DMS153 treated with DMSO at 0.1 percent for 48 hours (cell line): ENCODE data around the gene MUCL3.
"Not testable (repeated sequence)": the region's sequence is repeated elsewhere in the genome, so short reads cannot be mapped to it uniquely, and the experiment has no call there.

Experiments
- DNase-seq: peaks from one replicate; lab custom pipeline; 2025; ENCODE audit not compliant: unreplicated experiment; lab: John Stamatoyannopoulos, UW

The MUCL3 gene

DNA sequence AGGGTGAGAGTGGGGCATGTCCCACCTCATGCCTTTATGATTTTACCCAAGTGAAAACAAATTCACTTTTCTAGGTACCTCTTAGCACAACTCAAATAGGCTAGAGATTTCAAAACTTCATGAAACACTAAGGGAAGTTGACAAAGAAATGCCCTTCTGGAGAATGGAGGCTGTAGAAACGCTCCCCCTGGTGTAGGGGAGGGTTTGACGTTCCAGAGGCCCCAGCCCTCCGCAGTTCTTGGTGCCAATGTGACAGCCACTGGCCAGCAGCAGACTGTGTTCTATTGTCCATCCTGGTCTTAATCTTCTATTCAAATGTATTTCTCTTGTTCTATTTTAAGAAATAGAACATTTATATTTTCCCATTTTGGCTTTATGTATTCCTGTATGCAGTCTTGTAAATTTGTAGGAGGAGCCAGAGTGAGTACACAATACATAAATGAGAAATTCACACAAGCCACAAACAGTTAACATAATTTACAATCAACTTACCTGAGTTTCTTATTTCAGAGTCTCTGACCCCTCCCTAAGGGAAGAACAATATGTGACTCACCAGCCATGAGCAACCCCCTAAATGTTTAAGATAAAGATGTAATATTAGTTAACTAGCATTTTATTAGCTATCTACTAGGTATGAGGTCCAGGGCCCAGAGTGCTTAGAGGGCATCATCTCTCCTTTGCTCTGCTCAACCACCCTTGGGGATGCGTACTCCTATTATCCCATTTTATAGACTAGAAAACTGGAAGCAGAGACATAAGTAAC lies 33.9 kb downstream of the MUCL3 start:
- no peak for DNase-seq

DNA sequence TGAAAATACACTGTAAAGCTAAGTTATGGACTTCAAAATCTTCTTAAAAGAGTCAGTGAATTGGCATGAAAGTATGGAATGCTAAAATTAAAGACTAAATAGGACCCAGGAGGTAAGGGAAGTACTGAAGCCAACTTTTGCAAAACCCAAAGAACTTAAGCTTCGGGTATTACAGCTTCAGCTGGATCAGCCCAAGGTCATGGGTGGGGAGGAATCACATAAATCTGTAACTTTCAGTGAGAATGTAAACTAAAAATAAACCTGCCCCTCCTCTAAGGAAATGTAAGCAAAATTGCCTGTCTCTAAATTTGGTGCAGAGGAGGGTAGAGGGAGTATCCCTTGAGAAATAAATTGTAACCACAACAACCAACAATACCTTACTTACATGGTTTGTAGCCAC lies 38.4 kb downstream of the MUCL3 start:
- DNase-seq, result no peak

DNA sequence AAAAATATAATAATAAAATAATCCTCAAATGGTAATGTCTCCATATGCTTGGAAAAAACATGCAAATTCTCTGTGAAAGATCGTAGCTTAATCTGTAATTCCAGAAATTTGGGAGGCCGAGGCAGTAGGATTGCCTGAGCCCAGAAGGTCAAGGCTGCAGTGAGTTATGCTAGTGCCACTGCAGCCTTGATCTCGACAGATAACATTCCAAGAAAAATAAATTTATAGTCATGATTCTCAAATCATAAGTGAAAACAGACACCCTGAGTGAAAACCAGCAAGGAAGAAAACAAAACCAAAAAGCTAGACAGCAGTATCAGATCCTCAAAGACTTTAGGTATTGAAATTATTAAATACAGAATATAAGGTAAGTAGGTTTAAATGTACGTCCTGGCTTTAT lies 38.9 kb downstream of the MUCL3 start:
- no peak for DNase-seq

- no peak for DNase-seq
Measured at GRCh38 chr6:30981942-30982772, 41.4 kb downstream of the MUCL3 start.

DNA sequence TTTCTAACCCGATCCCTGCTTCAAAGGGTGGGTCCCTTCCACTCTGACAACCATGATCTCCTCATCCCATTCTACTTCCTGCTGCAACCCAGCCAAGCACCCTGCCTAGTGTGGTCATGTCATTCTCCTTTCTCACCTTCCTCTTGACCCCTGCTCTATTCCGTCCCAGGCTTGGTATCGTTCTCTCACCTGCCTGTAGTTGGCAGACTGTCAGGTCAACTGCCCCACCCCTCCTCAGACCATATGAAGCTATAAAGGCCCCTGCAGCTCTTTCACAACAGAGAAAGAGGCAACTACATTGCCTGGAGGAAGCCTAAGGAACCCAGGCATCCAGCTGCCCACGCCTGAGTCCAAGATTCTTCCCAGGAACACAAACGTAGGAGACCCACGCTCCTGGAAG lies 42.7 kb downstream of the MUCL3 start, which contains the start of gene MUC21:
TSS of gene MUC21 (plus strand) at position 280 of the 400 bp plus-strand sequence. CDS start 241 bp downstream, outside the sequence.
- no peak for DNase-seq

GRCh38 chr6:30985490-30985889 lies 44.7 kb downstream of the MUCL3 start:
- DNase-seq, result no peak

- no peak for DNase-seq
Measured at GRCh38 chr6:30987304-30987703, 46.5 kb downstream of the MUCL3 start.

- DNase-seq, result no peak
Measured at GRCh38 chr6:30988209-30988825, 47.5 kb downstream of the MUCL3 start.

- DNase-seq, result no peak
Measured at GRCh38 chr6:30990422-30991086, 49.8 kb downstream of the MUCL3 start.

GRCh38 chr6:30991891-30992290 lies 51.1 kb downstream of the MUCL3 start:
- no peak for DNase-seq

GRCh38 chr6:30997301-30997700 lies 56.5 kb downstream of the MUCL3 start:
- no peak for DNase-seq

GRCh38 chr6:30998785-30999184 lies 58.0 kb downstream of the MUCL3 start:
- DNase-seq, result no peak

- not testable (repeated sequence) for DNase-seq
Measured at GRCh38 chr6:31000067-31000860, 59.5 kb downstream of the MUCL3 start.

DNA sequence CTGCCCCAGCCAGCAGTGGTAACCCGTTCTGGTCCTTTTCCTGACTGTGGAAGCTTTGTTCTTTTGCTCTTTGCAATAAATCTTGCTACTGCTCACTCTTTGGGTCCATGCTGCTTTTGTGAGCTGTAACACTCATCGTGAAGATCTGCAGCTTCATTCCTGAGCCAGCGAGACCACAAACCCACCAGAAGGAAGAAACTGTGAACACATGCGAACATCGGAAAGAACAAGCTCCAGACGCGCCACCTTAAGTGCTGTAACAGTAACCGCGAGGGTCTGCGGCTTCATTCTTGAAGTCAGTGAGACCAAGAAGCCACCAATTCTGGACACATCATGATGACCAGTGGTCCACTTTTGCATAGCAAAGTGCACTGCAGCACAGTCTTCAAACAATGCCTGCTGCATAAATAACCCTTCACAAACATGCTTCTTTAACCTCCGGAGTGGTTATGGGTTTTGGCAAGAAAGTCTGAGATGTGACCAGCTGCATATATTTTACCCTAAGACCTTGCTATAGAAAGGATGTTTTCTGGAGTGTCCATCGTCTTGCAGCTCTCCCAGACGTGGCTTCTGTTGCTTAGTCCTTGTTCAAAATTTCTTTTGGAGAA lies 60.6 kb downstream of the MUCL3 start:
- DNase-seq, result no peak

DNA sequence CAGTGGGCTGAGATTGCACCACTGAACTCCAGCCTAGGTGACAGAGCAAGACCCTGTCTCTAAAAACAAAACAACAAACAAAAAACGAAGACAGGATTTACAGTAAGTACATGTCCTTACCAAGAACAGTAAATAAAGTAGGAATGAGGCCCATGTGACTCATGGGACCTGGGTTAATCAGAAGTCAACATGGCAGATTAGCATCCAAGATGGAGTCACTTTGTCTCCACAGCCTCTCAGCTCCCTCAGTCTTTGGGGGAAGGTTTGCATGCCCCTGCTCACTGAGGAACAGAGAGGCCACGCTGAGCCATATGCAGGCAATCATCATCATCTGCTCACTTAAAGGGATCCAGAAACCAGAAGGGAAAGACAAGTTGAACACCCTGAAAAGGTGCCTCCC lies 61.7 kb downstream of the MUCL3 start:
- DNase-seq, result no peak
